ENCODE results near the gene CEACAM18. TPM values are rescaled to one million over a fixed set of nuclear protein-coding genes. Genes with fewer than 3 reads are reported as not detected.

Gene CEACAM18
- total and polyA plus RNA-seq, 2 of the 8 experiments (the other 6 are each of a cell fraction or from before 2014, with no cell fraction given) = not detected

- Histone ChIP-seq H3K14ac (ENCODE audit: insufficient read length) (no peak overlapping the region), H3K4me1 (replicated peaks in 1 of 4; ENCODE audit: control insufficient read depth in 3 of 4, insufficient read depth in 4 of 4, low read length in 3 of 4) (peaks cover 0 to 3% (median 0%) of the 10 kb centered on the region in 4 experiments; a peak in 1 of 7 replicates), H4K5ac (ENCODE audit: insufficient read length, low read depth, low read length) (no peak overlapping the region), H2AK5ac (ENCODE audit: low read depth, low read length) (no peak overlapping the region), H2BK120ac (replicated peaks; ENCODE audit: low read depth, low read length) (no peak overlapping the region), H3K36me3 (ENCODE audit: control insufficient read depth in 2 of 4, insufficient read depth in 4 of 4, low read length in 3 of 4) (no peaks in the 10 kb centered on the region), H3K23me2 (ENCODE audit: low read depth, low read length) (peaks cover 5% of the 10 kb centered on the region; the same call in 1 of the 2 replicates), H3K27me3 (replicated peaks in 1 of 4; ENCODE audit: control insufficient read depth in 3 of 4, extremely low read depth in 1 of 4, insufficient read depth in 3 of 4, low read length in 3 of 4) (no peaks in the 10 kb centered on the region), H3K56ac (replicated peaks; ENCODE audit: insufficient read length, low read depth, low read length) (no peak overlapping the region), H3K27ac (ENCODE audit: low read depth, low read length) (no peak overlapping the region), H4K91ac (replicated peaks; ENCODE audit: insufficient read length, low read length) (no peak overlapping the region), H3K4me2 (ENCODE audit: insufficient read depth in 1 of 2, low read depth in 2 of 2, low read length in 2 of 2) (no peak overlapping the region), H2BK12ac (ENCODE audit: low read depth, low read length) (no peak overlapping the region), H2BK15ac (ENCODE audit: low read length) (no peak overlapping the region), H2AFZ (ENCODE audit: low read length) (no peak overlapping the region), H3K9me3 (ENCODE audit: insufficient read depth in 2 of 2, low read depth in 1 of 2, low read length in 1 of 2) (peaks cover 33 to 51% of the 10 kb centered on the region in 2 experiments; a peak in 3 of 4 replicates), H3K79me1 (ENCODE audit: low read depth, low read length) (no peaks in the 10 kb centered on the region), H3K79me2 (ENCODE audit: control insufficient read depth in 1 of 2, insufficient read depth in 2 of 2, low read length in 2 of 2) (no peaks in the 10 kb centered on the region), H3K4ac (replicated peaks; ENCODE audit: insufficient read length, low read depth, low read length) (no peak overlapping the region), H4K8ac (ENCODE audit: extremely low read depth, insufficient read depth, low read length) (no peak overlapping the region), H3K23ac (ENCODE audit: insufficient read length) (no peak overlapping the region), H3K4me3 (ENCODE audit: extremely low read depth in 1 of 4, insufficient read depth in 2 of 4, low read depth in 3 of 4, low read length in 4 of 4) (no peak overlapping the region), H2BK20ac (ENCODE audit: low read length) (no peak overlapping the region), H4K20me1 (replicated peaks in 1 of 2; ENCODE audit: control insufficient read depth in 1 of 2, insufficient read depth in 2 of 2, low read length in 2 of 2) (no peaks in the 10 kb centered on the region), H3K9ac (replicated peaks in 1 of 4; ENCODE audit: extremely low read depth in 1 of 4, low read depth in 3 of 4, low read length in 3 of 4) (no peak overlapping the region), H2BK5ac (ENCODE audit: low read depth, low read length) (no peak overlapping the region), H3K18ac (ENCODE audit: extremely low read depth, low read length) (no peak overlapping the region)
- ChIA-PET POLR2A (ENCODE audit: partially characterized antibody) (no interaction called here), CTCF (ENCODE audit: partially characterized antibody) (interaction anchor here (0.7 kb wide), 1 partner anchor 11 kb away, joined by 3 read pairs; no protein-coding TSS in a partner anchor)
- 76% methylated on average over 14 of the region's 14 CpGs; no CpG with 5 or more reads in 1 of the 2 experiments for WGBS, 2 experiments (ENCODE audit: extremely low coverage in 1 of 2, insufficient coverage in 1 of 2, insufficient read length in 1 of 2, insufficient replicate concordance in 2 of 2, low coverage in 1 of 2, low lambda C conversion rate in 2 of 2, missing lambda C conversion rate in 1 of 2)
- no peak for FAIRE-seq
- DNase-seq (ENCODE audit: low read depth in 1 of 2, low spot score in 2 of 2) = no peak
- TF ChIP-seq HDAC6 (IDR thresholded peaks at IDR 0.05; ENCODE audit: low read depth, low read length) = no peak
- no peak for TF ChIP-seq SP4 (IDR thresholded peaks at IDR 0.05; ENCODE audit: low read length)
- no peak for TF ChIP-seq RFX5 (IDR thresholded peaks at IDR 0.05; ENCODE audit: borderline replicate concordance, low read depth, low read length)
- TF ChIP-seq GABPA (IDR thresholded peaks at IDR 0.05; ENCODE audit: borderline replicate concordance, insufficient read depth, low read length) = no peak
- TF ChIP-seq GTF2F1 (IDR thresholded peaks at IDR 0.05; ENCODE audit: borderline replicate concordance, low read depth, low read length) = no peak
These were observed 19.3 kb upstream of the CEACAM18 start for GRCh38 chr19:51458899-51459505.

Data from H1 (cell line).